NT2/D1 (cell line): ENCODE results near the gene VRTN.

Source experiments
- DNase-seq: peaks from one replicate; pipeline ENCODE4 v3.0.0-alpha.2; 2011; ENCODE audit warnings: low read depth, low spot score
- H3K27me3 ChIP-seq: 2 replicates; pipeline ENCODE4 v1.6.0; 2011; ENCODE audit warnings: mild to moderate bottlenecking; ENCODE audit not compliant: insufficient read length, insufficient read depth
- H3K36me3 ChIP-seq: 2 replicates; pipeline ENCODE4 v1.6.1; 2011; ENCODE audit warnings: mild to moderate bottlenecking, low read length, mixed read lengths; ENCODE audit not compliant: insufficient read depth, insufficient read length
- H3K4me1 ChIP-seq: 2 replicates; pipeline ENCODE4 v1.5.1; 2011; ENCODE audit not compliant: insufficient read depth, insufficient read length
- H3K4me3 ChIP-seq: 2 replicates; pipeline ENCODE4 v1.5.1; 2011; ENCODE audit warnings: low read depth; ENCODE audit not compliant: insufficient read length
- H3K9ac ChIP-seq: 2 replicates; pipeline ENCODE4 v1.6.0; 2011; ENCODE audit warnings: low read depth; ENCODE audit not compliant: insufficient read length
- H3K9me3 ChIP-seq: 2 replicates; pipeline ENCODE4 v1.5.1; 2011; ENCODE audit warnings: mild to moderate bottlenecking, low read length; ENCODE audit not compliant: insufficient read depth
- SUZ12 ChIP-seq: IDR thresholded peaks from 2 replicates; pipeline ENCODE4 v1.6.1; 2011; ENCODE audit not compliant: insufficient read length, insufficient read depth; ENCODE audit errors: extremely low read depth
- YY1 ChIP-seq: IDR thresholded peaks from 2 replicates; pipeline ENCODE4 v1.6.1; 2011; ENCODE audit not compliant: insufficient read length, insufficient read depth
- ZNF274 ChIP-seq: IDR thresholded peaks from 2 replicates; pipeline ENCODE4 v1.6.1; 2011; ENCODE audit warnings: mild to moderate bottlenecking, low read depth, low read length

Gene VRTN

GRCh38 chr14:74350928-74351323 is 2.7 kb downstream of the VRTN start:
- H3K9ac ChIP-seq = peak overlapping the region; percentile 91
- DNase-seq = no peak
- H3K4me1 ChIP-seq = no peaks in the 10 kb centered on the region
- TF ChIP-seq YY1 = no peak
- no peak for TF ChIP-seq SUZ12
- peak overlapping the region; percentile 82 for H3K4me3 ChIP-seq
- no peaks in the 10 kb centered on the region for H3K27me3 ChIP-seq
- peaks cover 21% of the 10 kb centered on the region for H3K36me3 ChIP-seq
- H3K9me3 ChIP-seq = no peaks in the 10 kb centered on the region

GRCh38 chr14:74356892-74357575 is 8.8 kb downstream of the VRTN start:
- Histone ChIP-seq H3K4me3 (no peak overlapping the region), H3K9me3 (no peaks in the 10 kb centered on the region), H3K4me1 (peaks cover 5% of the 10 kb centered on the region), H3K9ac (no peak overlapping the region), H3K36me3 (peaks cover 51% of the 10 kb centered on the region), H3K27me3 (no peaks in the 10 kb centered on the region)
- TF ChIP-seq SUZ12 = no peak
- TF ChIP-seq YY1 = no peak
- no peak for TF ChIP-seq ZNF274
- DNase-seq = no peak

- Histone ChIP-seq H3K4me3 (no peak overlapping the region), H3K36me3 (peaks cover 48% of the 10 kb centered on the region), H3K9ac (no peak overlapping the region), H3K27me3 (no peaks in the 10 kb centered on the region), H3K9me3 (no peaks in the 10 kb centered on the region), H3K4me1 (peaks cover 5% of the 10 kb centered on the region)
- TF ChIP-seq SUZ12 (no peak), YY1 (no peak), ZNF274 (no peak)
- DNase-seq = no peak
These were observed 9.3 kb downstream of the VRTN start for GRCh38 chr14:74357585-74357984.

- no peaks in the 10 kb centered on the region for H3K9me3 ChIP-seq
- no peak for DNase-seq
- H3K27me3 ChIP-seq = no peaks in the 10 kb centered on the region
- peaks cover 5% of the 10 kb centered on the region for H3K4me1 ChIP-seq
- H3K36me3 ChIP-seq = peaks cover 48% of the 10 kb centered on the region
- H3K4me3 ChIP-seq = no peak overlapping the region
- no peak overlapping the region for H3K9ac ChIP-seq
- TF ChIP-seq ZNF274 (no peak), YY1 (no peak), SUZ12 (no peak)
These were observed 10.0 kb downstream of the VRTN start for GRCh38 chr14:74358176-74358829.

GRCh38 chr14:74360163-74360562 is 11.9 kb downstream of the VRTN start:
- no peak overlapping the region for H3K4me3 ChIP-seq
- H3K36me3 ChIP-seq = peaks cover 48% of the 10 kb centered on the region
- no peaks in the 10 kb centered on the region for H3K9me3 ChIP-seq
- TF ChIP-seq ZNF274 (no peak), SUZ12 (no peak), YY1 (no peak)
- peak overlapping the region; percentile 26 for H3K9ac ChIP-seq
- no peak for DNase-seq
- H3K27me3 ChIP-seq = no peaks in the 10 kb centered on the region
- H3K4me1 ChIP-seq = peaks cover 5% of the 10 kb centered on the region

- H3K4me1 ChIP-seq = peaks cover 2% of the 10 kb centered on the region
- H3K27me3 ChIP-seq = no peaks in the 10 kb centered on the region
- H3K4me3 ChIP-seq = no peak overlapping the region
- H3K9ac ChIP-seq = no peak overlapping the region
- no peak for TF ChIP-seq SUZ12
- no peak for TF ChIP-seq YY1
- no peak for TF ChIP-seq ZNF274
- DNase-seq = peak; percentile 76
- H3K36me3 ChIP-seq = peaks cover 36% of the 10 kb centered on the region
- no peaks in the 10 kb centered on the region for H3K9me3 ChIP-seq
These were observed 14.2 kb downstream of the VRTN start for GRCh38 chr14:74362361-74362915.

- Histone ChIP-seq H3K27me3 (no peaks in the 10 kb centered on the region), H3K4me3 (no peak overlapping the region), H3K9me3 (no peaks in the 10 kb centered on the region), H3K9ac (no peak overlapping the region), H3K36me3 (peaks cover 17% of the 10 kb centered on the region), H3K4me1 (no peaks in the 10 kb centered on the region)
- TF ChIP-seq YY1 (no peak), ZNF274 (no peak), SUZ12 (no peak)
- DNase-seq = no peak
These were observed 16.1 kb downstream of the VRTN start for GRCh38 chr14:74364271-74364880.
